Spleen (tissue), 11 donors: Measurements from ENCODE around the gene MKRN1. TPM values are rescaled to one million over a fixed set of nuclear protein-coding genes. Genes with fewer than 3 reads are reported as not detected.

Experiments used
- DNase-seq: peaks from one replicate; pipeline ENCODE4 v3.0.0-alpha.2; 2020
- H3K27ac ChIP-seq, 8 donors: fragments of 200-600 bp; sonication (generic) in 7 of 8; 1 replicate in 4 of 8; 2 replicates in 4 of 8; pipeline versions ENCODE4 v1.5.0 to v1.8.0; 2016 to 2021; ENCODE audit warnings: inconsistent platforms in 4 of 8, mild to moderate bottlenecking in 4 of 8, moderate library complexity in 1 of 8
- H3K27me3 ChIP-seq, 7 donors: fragments of 200-600 bp; sonication (generic) in 6 of 7; replicated peaks in 1 of 7; 1 replicate in 4 of 7; 2 replicates in 3 of 7; pipeline versions ENCODE4 v1.5.0 to v1.8.0; 2016 to 2021; ENCODE audit warnings: inconsistent platforms in 3 of 7, mild to moderate bottlenecking in 1 of 7
- H3K36me3 ChIP-seq, 6 donors: fragments of 200-600 bp; sonication (generic) in 5 of 6; 1 replicate in 4 of 6; 2 replicates in 2 of 6; pipeline versions ENCODE4 v1.5.0 to v1.8.0; 2016 to 2021; ENCODE audit warnings: inconsistent platforms in 2 of 6
- H3K4me1 ChIP-seq, 6 donors: fragments of 200-600 bp; sonication (generic) in 5 of 6; 1 replicate in 3 of 6; 2 replicates in 3 of 6; pipeline versions ENCODE4 v1.5.0 to v1.8.0; 2016 to 2021; ENCODE audit warnings: inconsistent platforms in 3 of 6
- H3K4me3 ChIP-seq, 8 donors: fragments of 200-600 bp; sonication (generic) in 7 of 8; 1 replicate in 4 of 8; 2 replicates in 4 of 8; pipeline versions ENCODE4 v1.5.0 to v1.8.0; 2016 to 2021; ENCODE audit warnings: inconsistent platforms in 4 of 8, mild to moderate bottlenecking in 4 of 8, moderate library complexity in 2 of 8
- H3K9me3 ChIP-seq, 8 donors: fragments of 200-600 bp; sonication (generic) in 7 of 8; 1 replicate in 4 of 8; 2 replicates in 4 of 8; pipeline versions ENCODE4 v1.5.0 to v1.8.0; 2016 to 2021; ENCODE audit warnings: inconsistent platforms in 4 of 8
- POLR2A ChIP-seq, 3 donors: fragments of 450-650 bp; IDR thresholded peaks; one replicate each; pipeline ENCODE4 v1.5.1; 2017; ENCODE audit warnings: antibody characterized with exemption in 3 of 3, mild to moderate bottlenecking in 1 of 3
- POLR2AphosphoS5 ChIP-seq, 3 donors: sonication (generic); formaldehyde crosslinking; IDR thresholded peaks; one replicate each; pipeline ENCODE4 v1.5.1; 2017; ENCODE audit warnings: antibody characterized with exemption in 3 of 3
- WGBS, 5 donors: extraction: QIAGEN DNeasy Blood & Tissue Kit in 3 of 5; methylation state at CpG; one replicate each; pipeline versions ENCODE4 v1.1.5 to v1.1.7; 2013 to 2018; 5-methylcytosine and 5-hydroxymethylcytosine counted together
- intact Hi-C: fragments of 100-400 bp; cut with DNase I; formaldehyde crosslinking; loops from one replicate; pipeline ENCODE4 v1.15.0; 2023; ENCODE audit warnings: low total_unique reads
- polyA plus RNA-seq, 3 donors: library from polyadenylated mRNA; stranded (reverse); fragments of 200-250 nt; gene quantifications; one replicate each; pipeline ENCODE4 v1.2.1, GENCODE V29; 2013
- total RNA-seq, 7 donors: library from RNA; depleted of rRNA in 3 of 7; stranded (reverse); fragments of >200 nt in 3 of 7; fragmentation: NEBNext Ultra II Directional in 4 of 7; extraction: Animal tissue kit (Norgen Biotek cat#: 25700) in 4 of 7; gene quantifications; one replicate each; pipeline versions ENCODE4 v1.1.0 to v1.2.1, GENCODE V29; 2016 to 2021
- TF ChIP-seq, protein P1 (sequence below), 11 experiments: fragments of 200-600 bp in 7 of 11; fragments of 450-650 bp in 4 of 11; sonication (generic) in 4 of 11; IDR thresholded peaks in 8 of 11; conservative IDR thresholded peaks in 3 of 11; 1 replicate in 7 of 11; 2 replicates in 4 of 11; pipeline versions ENCODE4 v1.4.0 to v1.8.0; 2016 to 2021; ENCODE audit warnings: antibody characterized with exemption in 11 of 11, inconsistent platforms in 4 of 11, mild to moderate bottlenecking in 1 of 11
- donor health status: healthy with polysubstance abuse.
- donor health status: DM: no; HTN: no; CAD: no; lungs with moderate emphysema.
- donor health status: DM: no; HTN: no; CAD: no.
- donor health status: Bipolar disorder and iron deficiency.
- donor health status: healthy.
- donor health status: DM: no; HTN: no; CAD: no.
- donor health status: DM: yes; HTN: yes; CAD: no.

MKRN1 gene
- total and polyA plus RNA-seq, 10 donors, result 41.8 to 179 (median 101) TPM

DNA sequence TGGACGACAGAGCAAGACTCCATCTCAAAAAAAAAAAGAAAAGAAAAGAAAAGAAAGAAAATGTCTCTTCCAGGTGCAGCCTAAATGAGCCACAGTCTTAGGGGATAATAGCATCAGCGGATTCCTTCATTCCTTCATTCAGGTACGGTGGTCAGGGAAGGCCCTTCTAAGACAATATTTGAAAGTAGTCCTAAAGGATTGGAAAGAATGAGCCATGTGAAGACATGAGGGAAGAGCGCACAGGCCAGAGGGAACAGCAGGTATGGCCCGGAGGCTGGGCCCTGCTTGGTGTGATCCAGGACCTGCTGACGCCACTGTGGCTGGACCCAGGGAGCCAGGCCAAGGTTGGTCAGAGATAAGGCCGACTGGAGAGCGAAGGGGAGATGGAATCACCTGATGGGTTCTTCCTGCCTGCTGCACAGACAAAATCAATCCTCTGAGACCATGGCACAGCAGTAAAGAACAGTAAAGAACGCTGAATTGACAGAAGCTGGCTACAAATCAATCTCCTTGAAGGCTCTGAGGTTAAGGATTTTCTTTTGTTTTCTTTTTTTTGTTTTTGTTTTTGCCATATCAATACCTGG is 16.3 kb upstream of the MKRN1 start:
- DNase-seq, result no peak
- Histone ChIP-seq H3K27ac (no peak overlapping the region), H3K36me3 (no peaks in the 10 kb centered on the region), H3K4me1 (no peaks in the 10 kb centered on the region), H3K9me3 (no peaks in the 10 kb centered on the region), H3K27me3 (no peaks in the 10 kb centered on the region), H3K4me3 (no peak overlapping the region)
- 83 to 90% (median 88%) methylated on average over 8 to 9 of the region's 9 CpGs for WGBS, 5 donors
- intact Hi-C loops, result no loop called here
- no peak for TF ChIP-seq POLR2A (IDR thresholded peaks at IDR 0.05)
- TF ChIP-seq, protein P1, sequence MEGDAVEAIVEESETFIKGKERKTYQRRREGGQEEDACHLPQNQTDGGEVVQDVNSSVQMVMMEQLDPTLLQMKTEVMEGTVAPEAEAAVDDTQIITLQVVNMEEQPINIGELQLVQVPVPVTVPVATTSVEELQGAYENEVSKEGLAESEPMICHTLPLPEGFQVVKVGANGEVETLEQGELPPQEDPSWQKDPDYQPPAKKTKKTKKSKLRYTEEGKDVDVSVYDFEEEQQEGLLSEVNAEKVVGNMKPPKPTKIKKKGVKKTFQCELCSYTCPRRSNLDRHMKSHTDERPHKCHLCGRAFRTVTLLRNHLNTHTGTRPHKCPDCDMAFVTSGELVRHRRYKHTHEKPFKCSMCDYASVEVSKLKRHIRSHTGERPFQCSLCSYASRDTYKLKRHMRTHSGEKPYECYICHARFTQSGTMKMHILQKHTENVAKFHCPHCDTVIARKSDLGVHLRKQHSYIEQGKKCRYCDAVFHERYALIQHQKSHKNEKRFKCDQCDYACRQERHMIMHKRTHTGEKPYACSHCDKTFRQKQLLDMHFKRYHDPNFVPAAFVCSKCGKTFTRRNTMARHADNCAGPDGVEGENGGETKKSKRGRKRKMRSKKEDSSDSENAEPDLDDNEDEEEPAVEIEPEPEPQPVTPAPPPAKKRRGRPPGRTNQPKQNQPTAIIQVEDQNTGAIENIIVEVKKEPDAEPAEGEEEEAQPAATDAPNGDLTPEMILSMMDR (IDR thresholded peaks at IDR 0.05 in 8 of 11, conservative IDR thresholded peaks at IDR 0.05 in 3 of 11), result no peak
- no peak for TF ChIP-seq POLR2AphosphoS5 (IDR thresholded peaks at IDR 0.05)

DNA sequence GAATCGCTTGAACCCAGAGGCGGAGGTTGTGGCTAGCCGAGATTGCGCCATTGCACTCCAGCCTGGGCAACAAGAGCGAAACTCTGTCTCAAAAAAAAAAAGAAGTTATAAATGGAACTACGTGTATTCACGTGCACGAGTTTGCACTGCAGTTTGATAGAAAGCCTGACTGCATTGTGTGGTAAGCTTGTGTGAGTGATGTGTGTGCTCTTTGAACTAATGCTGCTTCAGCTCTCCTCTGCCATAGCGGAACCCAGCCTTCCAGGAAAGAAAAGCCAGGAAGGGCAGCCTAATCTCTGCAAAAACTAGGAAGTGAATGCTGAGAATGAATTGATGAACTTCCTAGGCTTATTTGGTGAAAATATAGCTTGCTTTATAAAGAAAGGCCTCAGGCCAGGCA is 15.6 kb upstream of the MKRN1 start:
- Histone ChIP-seq H3K9me3 (no peaks in the 10 kb centered on the region), H3K27me3 (no peaks in the 10 kb centered on the region), H3K4me3 (no peak overlapping the region), H3K4me1 (no peaks in the 10 kb centered on the region), H3K27ac (no peak overlapping the region), H3K36me3 (no peaks in the 10 kb centered on the region)
- intact Hi-C loops, result no loop called here
- no peak for DNase-seq
- WGBS, 5 donors, result 67 to 86% (median 71%) methylated on average over 9 of the region's 9 CpGs
- TF ChIP-seq POLR2AphosphoS5 (IDR thresholded peaks at IDR 0.05) (peak in 1 of 3 donors; percentile 6), POLR2A (IDR thresholded peaks at IDR 0.05) (no peak)
- TF ChIP-seq, protein P1 (IDR thresholded peaks at IDR 0.05 in 8 of 11, conservative IDR thresholded peaks at IDR 0.05 in 3 of 11), result no peak

DNA sequence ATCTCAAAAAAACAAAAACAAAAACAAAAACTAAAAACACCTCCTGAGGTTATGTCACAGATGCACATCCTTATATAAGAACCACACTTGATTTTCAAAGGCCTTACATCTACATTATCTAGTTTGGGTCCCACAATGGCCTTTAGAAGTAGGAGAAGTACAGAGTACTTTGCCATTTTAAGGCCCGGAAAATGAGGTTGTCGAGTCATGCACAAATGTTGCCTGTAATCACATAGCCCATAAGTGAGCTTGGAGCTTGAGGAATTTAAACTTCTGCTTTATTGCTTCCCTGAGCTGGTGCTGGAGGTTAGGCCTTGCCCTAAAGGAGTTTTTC is 9.7 kb upstream of the MKRN1 start:
- no peak overlapping the region for H3K4me3 ChIP-seq
- TF ChIP-seq POLR2AphosphoS5 (IDR thresholded peaks at IDR 0.05), result no peak
- TF ChIP-seq POLR2A (IDR thresholded peaks at IDR 0.05), result no peak
- TF ChIP-seq, protein P1 (IDR thresholded peaks at IDR 0.05 in 8 of 11, conservative IDR thresholded peaks at IDR 0.05 in 3 of 11), result no peak
- H3K27ac ChIP-seq, result no peak overlapping the region
- intact Hi-C loops, result no loop called here
- no peak for DNase-seq
- no peaks in the 10 kb centered on the region for H3K36me3 ChIP-seq
- H3K27me3 ChIP-seq, result no peaks in the 10 kb centered on the region
- peaks cover 0 to 5% (median 0%) of the 10 kb centered on the region in 6 donors for H3K4me1 ChIP-seq
- 42 to 68% (median 53%) methylated on average over 2 of the region's 2 CpGs for WGBS, 5 donors
- H3K9me3 ChIP-seq, result no peaks in the 10 kb centered on the region

DNA sequence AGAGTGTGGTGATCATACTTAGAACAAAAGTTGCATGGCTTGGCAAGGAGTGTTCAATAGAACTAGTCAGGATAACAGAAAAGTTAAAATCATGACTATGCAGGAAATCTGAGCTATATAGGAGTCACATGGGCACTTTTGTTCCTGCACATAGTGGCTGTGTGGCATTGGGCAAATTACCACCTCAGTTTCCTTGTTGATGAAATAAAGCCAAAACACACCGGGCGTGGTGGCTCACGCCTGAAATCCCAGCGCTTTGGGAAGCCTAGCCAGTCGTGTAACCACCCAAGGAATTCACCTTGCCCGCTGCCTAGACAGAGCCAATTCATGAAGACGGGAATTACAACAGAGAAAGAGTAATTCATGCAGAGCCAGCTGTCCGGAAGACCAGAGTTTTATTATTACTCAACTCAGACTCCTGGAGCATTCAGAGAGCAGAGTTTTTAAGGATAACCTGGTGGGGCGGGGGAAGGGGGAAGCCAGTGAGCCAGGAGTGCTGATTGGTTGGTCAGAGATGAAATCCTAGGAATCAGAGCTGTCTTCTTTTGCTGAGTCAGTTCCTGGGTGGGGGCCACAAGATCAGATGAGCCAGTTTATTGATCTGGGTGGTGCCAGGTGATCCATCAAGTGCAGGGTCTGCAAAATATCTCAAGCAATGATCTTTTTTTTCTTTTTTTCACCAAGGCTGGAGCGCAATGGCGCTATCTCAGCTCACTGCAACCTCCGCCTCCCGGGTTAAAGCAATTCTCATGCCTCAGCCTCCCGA is 6.4 kb upstream of the MKRN1 start:
- H3K27me3 ChIP-seq, result no peaks in the 10 kb centered on the region
- H3K36me3 ChIP-seq, result no peaks in the 10 kb centered on the region
- H3K4me1 ChIP-seq, result peaks cover 0 to 5% (median 0%) of the 10 kb centered on the region in 6 donors
- 63 to 87% (median 70%) methylated on average over 14 of the region's 14 CpGs for WGBS, 5 donors
- intact Hi-C loops, result no loop called here
- H3K9me3 ChIP-seq, result no peaks in the 10 kb centered on the region
- TF ChIP-seq POLR2AphosphoS5 (IDR thresholded peaks at IDR 0.05) (no peak), POLR2A (IDR thresholded peaks at IDR 0.05) (no peak)
- TF ChIP-seq, protein P1 (IDR thresholded peaks at IDR 0.05 in 8 of 11, conservative IDR thresholded peaks at IDR 0.05 in 3 of 11), result no peak
- DNase-seq, result no peak
- H3K27ac ChIP-seq, result peak overlapping the region in 2 of 8 donors; percentile 37
- H3K4me3 ChIP-seq, result no peak overlapping the region
